Smooth muscle cell (in vitro differentiated cells): ENCODE data around the gene SKP1. TPM values are rescaled to one million over a fixed set of nuclear protein-coding genes. Genes with fewer than 3 reads are reported as not detected.

Experiments
- DNase-seq: peaks from one replicate; lab custom pipeline; 2025; ENCODE audit not compliant: unreplicated experiment; lab: John Stamatoyannopoulos, UW
- H2AFZ ChIP-seq: fragments of 200-600 bp; sonication (generic); 2 replicates; pipeline ENCODE4 v1.6.0; 2016; ENCODE audit warnings: antibody characterized with exemption, low read depth, mild to moderate bottlenecking
- H3F3A ChIP-seq: fragments of 200-600 bp; sonication (generic); 2 replicates; pipeline ENCODE4 v1.6.0; 2017; ENCODE audit warnings: antibody characterized with exemption, low read depth
- H3K27ac ChIP-seq: fragments of 200-600 bp; sonication (generic); 2 replicates; pipeline ENCODE4 v1.5.1; 2016; ENCODE audit warnings: low read depth, mild to moderate bottlenecking
- H3K27me3 ChIP-seq: fragments of 200-600 bp; sonication (generic); 2 replicates; pipeline ENCODE4 v1.6.1; 2016; ENCODE audit warnings: low read depth, mild to moderate bottlenecking
- H3K36me3 ChIP-seq: fragments of 200-600 bp; sonication (generic); 2 replicates; pipeline ENCODE4 v1.5.1; 2016; ENCODE audit warnings: low read depth
- H3K4me1 ChIP-seq: fragments of 200-600 bp; sonication (generic); 2 replicates; pipeline ENCODE4 v1.5.1; 2016; ENCODE audit warnings: low read depth
- H3K4me2 ChIP-seq: fragments of 200-600 bp; sonication (generic); 2 replicates; pipeline ENCODE4 v1.6.0; 2016; ENCODE audit warnings: mild to moderate bottlenecking
- H3K4me3 ChIP-seq: fragments of 200-600 bp; sonication (generic); 2 replicates; pipeline ENCODE4 v1.5.1; 2016; ENCODE audit warnings: mild to moderate bottlenecking
- H3K79me2 ChIP-seq: fragments of 200-600 bp; sonication (generic); 2 replicates; pipeline ENCODE4 v1.6.0; 2016; ENCODE audit warnings: low read depth, mild to moderate bottlenecking
- H3K9ac ChIP-seq: fragments of 200-600 bp; sonication (generic); 2 replicates; pipeline ENCODE4 v1.6.0; 2016; ENCODE audit warnings: low read depth
- H3K9me3 ChIP-seq: fragments of 200-600 bp; sonication (generic); replicated peaks from 2 replicates; pipeline ENCODE4 v1.5.1; 2016; ENCODE audit warnings: low read depth
- H4K20me1 ChIP-seq: fragments of 200-600 bp; sonication (generic); 2 replicates; pipeline ENCODE4 v1.6.0; 2016; ENCODE audit warnings: low read depth
- CTCF ChIP-seq: fragments of 200-600 bp; sonication (generic); IDR thresholded peaks from 2 replicates; pipeline ENCODE4 v1.5.1; 2017; ENCODE audit warnings: borderline replicate concordance, mild to moderate bottlenecking, antibody characterized with exemption; ENCODE audit not compliant: insufficient read depth, poor library complexity, severe bottlenecking
- WGBS: methylation state at CpG from one replicate; pipeline ENCODE4 v1.1.7; 2016; ENCODE audit warnings: low lambda C conversion rate; 5-methylcytosine and 5-hydroxymethylcytosine counted together
- polyA plus RNA-seq: library from polyadenylated mRNA; unstranded; fragments of >200 nt; fragmentation: Nextera tagmentation; extraction: Ambion mirVana; gene quantifications from 2 replicates; pipeline ENCODE4 v1.2.1, GENCODE V29; 2016
- total RNA-seq: library from RNA; depleted of rRNA; stranded (reverse); fragments of >200 nt; gene quantifications from 2 replicates; pipeline ENCODE4 v1.2.3, GENCODE V29; 2014

Gene SKP1
- total and polyA plus RNA-seq, 2 experiments from 2014 or later = 620 to 739 TPM

GRCh38 chr5:134131165-134131564 lies 45.6 kb downstream of the SKP1 start:
- Histone ChIP-seq H3K9me3 (no peaks in the 10 kb centered on the region), H3K4me3 (no peak overlapping the region), H4K20me1 (peaks cover 100% of the 10 kb centered on the region), H3K9ac (no peak overlapping the region), H3K4me1 (no peaks in the 10 kb centered on the region), H3K27ac (no peak overlapping the region), H3F3A (no peaks in the 10 kb centered on the region), H2AFZ (no peak overlapping the region), H3K27me3 (no peaks in the 10 kb centered on the region), H3K4me2 (no peak overlapping the region), H3K79me2 (peaks cover 5% of the 10 kb centered on the region), H3K36me3 (no peaks in the 10 kb centered on the region)
- TF ChIP-seq CTCF = no peak
- no peak for DNase-seq
- 98% methylated on average over 3 of the region's 3 CpGs for WGBS

GRCh38 chr5:134130239-134130945 lies 46.4 kb downstream of the SKP1 start:
- H3K79me2 ChIP-seq = peaks cover 5% of the 10 kb centered on the region
- H3K4me2 ChIP-seq = no peak overlapping the region
- no peaks in the 10 kb centered on the region for H3K4me1 ChIP-seq
- H3K27me3 ChIP-seq = no peaks in the 10 kb centered on the region
- no peaks in the 10 kb centered on the region for H3F3A ChIP-seq
- H3K36me3 ChIP-seq = no peaks in the 10 kb centered on the region
- no peak overlapping the region for H2AFZ ChIP-seq
- H3K4me3 ChIP-seq = no peak overlapping the region
- H4K20me1 ChIP-seq = peaks cover 100% of the 10 kb centered on the region
- TF ChIP-seq CTCF = no peak
- H3K9me3 ChIP-seq = no peaks in the 10 kb centered on the region
- H3K9ac ChIP-seq = no peak overlapping the region
- WGBS = 98% methylated on average over 8 of the region's 8 CpGs
- DNase-seq = no peak
- H3K27ac ChIP-seq = no peak overlapping the region

DNA sequence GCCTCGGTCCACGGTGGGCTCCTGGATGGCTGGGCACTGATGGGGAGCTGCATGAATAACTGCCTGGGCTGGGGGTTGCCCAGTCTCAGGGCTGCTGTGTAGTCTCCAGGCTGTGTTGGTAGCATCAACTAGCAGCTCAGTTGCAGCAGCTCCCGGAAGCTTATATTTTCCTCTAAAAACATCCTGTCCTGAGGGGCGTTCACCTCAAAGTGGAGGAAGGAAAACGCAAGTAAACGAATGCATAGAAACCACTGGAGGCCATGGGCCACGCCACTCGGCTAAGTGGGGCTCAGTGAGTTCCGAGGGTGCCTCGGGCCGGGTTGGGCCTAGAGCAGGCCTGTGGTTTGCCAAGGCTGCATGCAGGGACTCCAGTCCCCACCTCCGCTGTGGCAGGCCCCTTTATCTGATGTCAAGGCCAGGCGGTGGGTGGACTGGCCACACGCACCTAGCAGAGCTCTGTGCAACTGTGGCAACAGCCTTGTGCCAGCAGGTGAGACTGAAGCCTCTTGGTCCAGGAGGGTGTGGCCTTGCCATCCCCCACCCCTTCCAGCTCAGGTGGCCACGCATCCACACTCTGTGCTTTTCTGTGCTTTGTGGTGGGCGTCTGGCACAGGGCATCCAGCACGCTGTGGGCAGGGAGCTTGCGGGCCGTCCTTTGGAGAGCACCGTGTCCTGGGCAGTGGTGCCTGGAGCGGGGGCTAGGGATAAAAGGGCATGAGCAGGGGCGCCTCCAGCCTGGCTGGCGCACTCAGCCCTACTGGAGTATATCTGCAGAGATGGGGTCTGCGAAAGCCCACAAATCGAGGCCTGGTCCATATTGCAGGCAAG lies 47.1 kb downstream of the SKP1 start:
- H3K4me2 ChIP-seq = no peak overlapping the region
- WGBS = 95% methylated on average over 25 of the region's 25 CpGs

More for the DNA sequence above, 47.1 kb downstream of the SKP1 start:
- no peaks in the 10 kb centered on the region for H3K27me3 ChIP-seq
- no peak overlapping the region for H3K27ac ChIP-seq
- no peak overlapping the region for H3K4me3 ChIP-seq
- H3K36me3 ChIP-seq = no peaks in the 10 kb centered on the region
- H3K9me3 ChIP-seq = no peaks in the 10 kb centered on the region
- peaks cover 3% of the 10 kb centered on the region for H3K79me2 ChIP-seq
- peaks cover 100% of the 10 kb centered on the region for H4K20me1 ChIP-seq
- no peaks in the 10 kb centered on the region for H3K4me1 ChIP-seq
- no peaks in the 10 kb centered on the region for H3F3A ChIP-seq
- TF ChIP-seq CTCF = no peak
- H3K9ac ChIP-seq = no peak overlapping the region
- no peak overlapping the region for H2AFZ ChIP-seq
- no peak for DNase-seq
